Testis (tissue), 2 donors: ENCODE results near the gene CPM.

Experiments used
- POLR2A ChIP-seq: fragments of 450-650 bp; IDR thresholded peaks from one replicate; pipeline ENCODE4 v1.6.1; 2017; ENCODE audit warnings: antibody characterized with exemption, mild to moderate bottlenecking, moderate library complexity
- TF ChIP-seq, protein P1 (sequence below), 3 experiments: fragments of 450-650 bp in 2 of 3; fragments of 200-600 bp in 1 of 3; sonication (generic) in 1 of 3; IDR thresholded peaks; one replicate each; pipeline ENCODE4 v1.5.1; 2016 to 2019; ENCODE audit warnings: antibody characterized with exemption in 3 of 3, mild to moderate bottlenecking in 2 of 3, moderate library complexity in 1 of 3

DNA sequence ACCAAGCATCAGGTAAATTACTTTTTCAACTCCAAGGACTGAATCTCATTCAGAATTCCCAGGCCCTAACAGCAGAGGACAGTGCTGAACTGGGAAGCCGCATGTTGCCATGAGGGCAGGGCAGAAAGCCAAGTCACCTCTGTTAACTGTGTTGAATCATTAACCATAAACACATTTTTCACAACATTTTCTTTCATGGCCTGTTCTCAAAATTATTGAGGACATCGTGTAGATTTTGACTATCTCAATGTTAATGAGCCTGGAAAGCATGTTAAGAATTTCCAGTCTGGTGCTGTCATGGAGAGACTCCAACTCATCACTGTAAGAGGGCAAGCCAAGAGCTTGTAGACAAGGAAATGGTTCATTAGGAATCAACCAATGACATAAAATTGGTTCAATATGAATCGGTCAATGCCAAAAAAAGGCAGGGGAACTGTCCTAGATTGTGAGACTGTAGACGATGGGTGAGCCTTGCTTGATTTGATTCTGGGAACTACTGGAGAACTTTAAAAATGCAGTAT lies 33.7 kb downstream of the CPM start:
- TF ChIP-seq, protein P1, sequence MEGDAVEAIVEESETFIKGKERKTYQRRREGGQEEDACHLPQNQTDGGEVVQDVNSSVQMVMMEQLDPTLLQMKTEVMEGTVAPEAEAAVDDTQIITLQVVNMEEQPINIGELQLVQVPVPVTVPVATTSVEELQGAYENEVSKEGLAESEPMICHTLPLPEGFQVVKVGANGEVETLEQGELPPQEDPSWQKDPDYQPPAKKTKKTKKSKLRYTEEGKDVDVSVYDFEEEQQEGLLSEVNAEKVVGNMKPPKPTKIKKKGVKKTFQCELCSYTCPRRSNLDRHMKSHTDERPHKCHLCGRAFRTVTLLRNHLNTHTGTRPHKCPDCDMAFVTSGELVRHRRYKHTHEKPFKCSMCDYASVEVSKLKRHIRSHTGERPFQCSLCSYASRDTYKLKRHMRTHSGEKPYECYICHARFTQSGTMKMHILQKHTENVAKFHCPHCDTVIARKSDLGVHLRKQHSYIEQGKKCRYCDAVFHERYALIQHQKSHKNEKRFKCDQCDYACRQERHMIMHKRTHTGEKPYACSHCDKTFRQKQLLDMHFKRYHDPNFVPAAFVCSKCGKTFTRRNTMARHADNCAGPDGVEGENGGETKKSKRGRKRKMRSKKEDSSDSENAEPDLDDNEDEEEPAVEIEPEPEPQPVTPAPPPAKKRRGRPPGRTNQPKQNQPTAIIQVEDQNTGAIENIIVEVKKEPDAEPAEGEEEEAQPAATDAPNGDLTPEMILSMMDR (IDR thresholded peaks at IDR 0.05): peak in 2 of 3 experiments; percentile 38 to 51
- no peak for TF ChIP-seq POLR2A
